PFSK-1 (cell line): ENCODE results near the gene BPHL.

ENCODE experiments used
- FOXP2 ChIP-seq: optimal IDR thresholded peaks from 2 replicates; pipeline ENCODE3; 2011; ENCODE audit warnings: borderline replicate concordance, control low read depth, inconsistent platforms; ENCODE audit not compliant: insufficient read depth; ENCODE audit errors: extremely low read length, extremely low read depth
- POLR2AphosphoS5 ChIP-seq: IDR thresholded peaks from 2 replicates; pipeline ENCODE4 v1.6.1; 2012; ENCODE audit warnings: low read depth, mild to moderate bottlenecking, control low read depth, low read length, moderate library complexity
- REST ChIP-seq, 2 experiments: IDR thresholded peaks; 2 replicates each; pipeline versions ENCODE4 v1.6.1 to v1.8.0; 2011 to 2012; ENCODE audit warnings: low read depth in 2 of 2, low read length in 2 of 2, control low read depth in 1 of 2, inconsistent platforms in 1 of 2, mild to moderate bottlenecking in 1 of 2, moderate library complexity in 1 of 2; ENCODE audit not compliant: insufficient read depth in 1 of 2
- SIN3A ChIP-seq: IDR thresholded peaks from 2 replicates; pipeline ENCODE4 v1.6.1; 2012; ENCODE audit warnings: mild to moderate bottlenecking, low read length, moderate library complexity, borderline replicate concordance; ENCODE audit not compliant: insufficient read depth
- TAF1 ChIP-seq: IDR thresholded peaks from 2 replicates; pipeline ENCODE4 v1.6.1; 2012; ENCODE audit warnings: low read length, control low read depth, borderline replicate concordance; ENCODE audit not compliant: insufficient read depth

BPHL gene

DNA sequence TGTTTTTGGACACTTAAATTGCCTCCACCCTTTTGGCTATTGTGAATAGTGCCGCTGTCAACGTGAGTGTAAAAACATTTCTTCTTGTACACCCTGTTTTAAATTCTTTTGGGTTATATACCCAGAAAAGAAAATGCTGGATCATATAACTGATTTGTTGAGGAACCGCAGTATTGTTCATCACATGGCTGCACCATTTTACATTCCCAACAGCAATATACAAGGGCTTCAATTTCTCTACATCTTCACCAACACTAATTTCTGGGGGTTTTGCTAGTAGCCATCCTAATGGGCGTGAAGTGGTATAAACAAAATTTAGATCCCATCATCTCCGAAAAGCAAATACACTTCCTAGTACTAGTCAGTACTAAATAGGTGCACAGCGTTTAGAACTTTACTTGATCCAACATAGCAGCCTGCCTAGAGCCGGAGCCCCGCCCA is 579 bp upstream of the BPHL start:
- TF ChIP-seq SIN3A (0 out of 2 replicates have a peak, but pooled peaks have one; percentile 81), TAF1 (no peak), POLR2AphosphoS5 (no peak), REST (IDR thresholded peaks at IDR 0.05; ENCODE audit: insufficient read depth in 1 of 2, low read depth in 2 of 2, low read length in 2 of 2) (no peak)

DNA sequence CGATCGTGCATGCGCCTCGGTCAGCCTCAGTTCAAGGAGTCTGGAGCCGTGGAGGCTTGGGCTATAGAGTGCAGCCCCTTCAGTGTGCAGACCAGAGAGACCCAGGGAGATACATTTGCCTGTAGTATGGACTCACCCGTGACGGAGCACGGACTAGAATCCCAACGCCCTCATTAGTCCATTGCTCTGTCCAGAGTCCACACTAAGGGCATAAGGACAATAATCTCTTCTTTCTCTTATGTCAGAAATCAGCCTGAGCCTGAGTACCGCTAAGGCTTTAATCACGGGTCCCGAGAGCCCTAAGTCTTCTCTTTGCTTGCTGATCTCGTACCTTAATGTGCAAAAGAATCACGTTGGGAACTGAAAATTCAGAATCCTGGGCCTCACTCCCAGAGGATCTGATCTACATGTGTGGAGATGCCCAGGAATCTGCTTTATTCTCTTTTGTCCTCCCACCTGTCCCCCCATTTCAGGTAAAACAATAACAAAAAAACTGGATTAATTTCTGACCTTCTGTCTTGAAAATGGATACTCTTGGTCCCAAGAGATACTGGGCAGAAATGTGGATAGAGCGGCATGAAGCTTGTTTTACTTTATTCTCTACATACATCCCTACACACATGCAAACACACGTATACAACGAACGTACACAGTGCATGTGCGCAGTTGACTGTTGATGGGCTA is 671 bp downstream of the BPHL start:
- TF ChIP-seq FOXP2 (no peak), TAF1 (no peak), SIN3A (no peak), REST (IDR thresholded peaks at IDR 0.05; ENCODE audit: insufficient read depth in 1 of 2, low read depth in 2 of 2, low read length in 2 of 2) (no peak)

DNA sequence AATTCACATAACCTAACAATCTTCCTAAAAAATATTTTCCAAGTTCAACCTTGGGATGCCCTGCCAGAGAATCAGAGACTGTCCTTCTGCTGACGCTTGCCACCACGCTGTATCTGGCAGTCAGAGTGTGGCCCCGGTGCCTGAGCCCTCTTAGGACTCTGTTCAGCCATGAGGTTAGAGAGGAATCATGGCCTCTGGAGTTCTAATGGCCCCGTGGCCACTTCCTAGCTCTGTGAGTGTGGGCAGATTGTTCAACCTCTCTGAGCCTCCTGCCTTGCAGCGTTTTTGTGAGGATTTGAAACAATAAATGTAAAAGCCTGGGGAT is 2.2 kb downstream of the BPHL start:
- no peak for TF ChIP-seq SIN3A
- no peak for TF ChIP-seq FOXP2
- no peak for TF ChIP-seq REST (IDR thresholded peaks at IDR 0.05; ENCODE audit: insufficient read depth in 1 of 2, low read depth in 2 of 2, low read length in 2 of 2)
- no peak for TF ChIP-seq TAF1
- no peak for TF ChIP-seq POLR2AphosphoS5

DNA sequence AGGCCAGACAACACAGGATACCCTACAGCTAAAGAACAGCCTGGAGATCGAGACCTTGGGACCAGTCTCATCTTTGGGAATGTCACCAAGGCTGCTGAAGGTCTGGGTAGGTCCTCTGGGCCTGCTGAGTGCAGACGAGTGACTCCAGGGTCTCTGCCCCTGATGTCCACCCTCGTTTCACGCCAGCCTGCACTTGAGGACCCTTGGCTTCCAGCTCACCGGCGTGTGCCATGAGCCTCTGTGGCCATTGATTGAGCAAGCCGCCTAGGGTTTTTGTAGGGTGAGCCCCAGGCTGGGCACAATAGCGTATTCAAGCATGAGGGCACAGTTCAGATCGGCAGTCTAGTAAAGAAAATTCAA is 4.3 kb downstream of the BPHL start:
- no peak for TF ChIP-seq REST (IDR thresholded peaks at IDR 0.05; ENCODE audit: insufficient read depth in 1 of 2, low read depth in 2 of 2, low read length in 2 of 2)
- no peak for TF ChIP-seq TAF1
- TF ChIP-seq POLR2AphosphoS5: no peak
- TF ChIP-seq FOXP2: no peak
- TF ChIP-seq SIN3A: no peak

DNA sequence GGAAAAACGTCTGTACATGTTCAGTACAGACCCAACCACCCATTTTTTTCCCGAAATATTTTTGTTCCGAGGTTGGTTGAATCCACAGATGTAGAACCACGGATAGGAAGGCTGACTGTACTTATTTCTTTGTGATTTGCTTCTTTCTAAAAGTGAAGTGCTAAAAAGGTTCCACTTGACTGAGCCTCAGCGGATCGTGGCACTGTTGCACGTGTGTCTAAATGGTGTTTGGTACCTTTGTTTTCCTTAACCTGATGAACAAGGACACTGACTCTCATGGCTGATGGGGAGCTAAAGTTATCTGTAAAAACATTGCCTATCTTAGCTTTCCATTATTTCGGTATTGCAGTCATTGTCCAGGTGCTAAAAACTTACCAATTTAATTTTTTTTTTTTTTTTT is 6.2 kb downstream of the BPHL start:
- TF ChIP-seq POLR2AphosphoS5: no peak
- no peak for TF ChIP-seq REST (IDR thresholded peaks at IDR 0.05; ENCODE audit: insufficient read depth in 1 of 2, low read depth in 2 of 2, low read length in 2 of 2)
- no peak for TF ChIP-seq FOXP2
